Stomach (tissue), 9 donors: ENCODE results near the gene PHOX2A. TPM values are rescaled to one million over a fixed set of nuclear protein-coding genes. Genes with fewer than 3 reads are reported as not detected.

Source experiments
- DNase-seq, 2 donors: peaks; one replicate each; pipeline versions ENCODE4 v3.0.0 to v3.0.0-alpha.2; 2013 to 2019
- H3K27ac ChIP-seq, 5 donors: fragments of 200-600 bp in 4 of 5; sonication (generic) in 4 of 5; one replicate each; pipeline ENCODE4 v1.5.1; 2013 to 2019; ENCODE audit warnings: mild to moderate bottlenecking in 1 of 5, moderate library complexity in 1 of 5
- H3K27me3 ChIP-seq, 3 donors: fragments of 200-600 bp; sonication (generic); one replicate each; pipeline ENCODE4 v1.5.1; 2017 to 2019; ENCODE audit warnings: mixed run types in 1 of 3
- H3K36me3 ChIP-seq, 4 donors: fragments of 200-600 bp; sonication (generic); 1 replicate in 3 of 4; 2 replicates in 1 of 4; pipeline ENCODE4 v1.5.1; 2016 to 2019
- H3K4me1 ChIP-seq, 4 donors: fragments of 200-600 bp; sonication (generic); one replicate each; pipeline ENCODE4 v1.5.1; 2016 to 2019
- H3K4me3 ChIP-seq, 4 donors: fragments of 200-600 bp; sonication (generic) in 3 of 4; one replicate each; pipeline ENCODE4 v1.5.1; 2016 to 2019; ENCODE audit warnings: mild to moderate bottlenecking in 1 of 4
- H3K9me3 ChIP-seq, 4 donors: fragments of 200-600 bp; sonication (generic); one replicate each; pipeline ENCODE4 v1.5.1; 2016 to 2019
- CTCF ChIP-seq, 7 experiments: fragments of 450-650 bp in 4 of 7; fragments of 200-600 bp in 3 of 7; sonication (generic) in 3 of 7; IDR thresholded peaks; one replicate each; pipeline ENCODE4 v1.5.1; 2016 to 2019; ENCODE audit warnings: antibody characterized with exemption in 7 of 7, control low read depth in 2 of 7, mild to moderate bottlenecking in 1 of 7
- EP300 ChIP-seq: sonication (generic); formaldehyde crosslinking; IDR thresholded peaks from one replicate; pipeline ENCODE4 v1.6.1; 2017; ENCODE audit warnings: antibody characterized with exemption
- POLR2A ChIP-seq, 4 donors: fragments of 450-650 bp; IDR thresholded peaks; one replicate each; pipeline ENCODE4 v1.6.1; 2016; ENCODE audit warnings: antibody characterized with exemption in 4 of 4, control low read depth in 2 of 4, mild to moderate bottlenecking in 1 of 4, moderate library complexity in 1 of 4
- POLR2AphosphoS5 ChIP-seq, 3 donors: sonication (generic); formaldehyde crosslinking; IDR thresholded peaks; one replicate each; pipeline ENCODE4 v1.6.1; 2016; ENCODE audit warnings: antibody characterized with exemption in 3 of 3
- WGBS, 5 donors: extraction: QIAGEN DNeasy Blood & Tissue Kit in 3 of 5; methylation state at CpG; one replicate each; pipeline versions ENCODE4 v1.1.5 to v1.1.7; 2013 to 2018; 5-methylcytosine and 5-hydroxymethylcytosine counted together
- intact Hi-C: fragments of 100-400 bp; cut with DNase I; formaldehyde crosslinking; loops from one replicate; pipeline ENCODE4 v1.15.1; 2023; ENCODE audit warnings: low total_unique reads
- polyA plus RNA-seq, 3 donors: library from polyadenylated mRNA; stranded (reverse); fragments of 200-250 nt; gene quantifications; one replicate each; pipeline ENCODE4 v1.2.3, GENCODE V29; 2013
- total RNA-seq, 5 donors: library from RNA; depleted of rRNA; stranded (reverse); fragments of >200 nt; gene quantifications; one replicate each; pipeline versions ENCODE4 v1.1.0 to v1.2.3, GENCODE V29; 2014 to 2016
- donor health status: healthy with polysubstance abuse.
- donor health status: Bipolar disorder and iron deficiency.
- donor health status: healthy.

PHOX2A gene
- total and polyA plus RNA-seq, 8 donors, result 0.53 TPM; not detected in 7

GRCh38 chr11:72287293-72287692 is 43.3 kb upstream of the PHOX2A start:
- peaks cover 0 to 14% (median 3%) of the 10 kb centered on the region in 3 donors for H3K27me3 ChIP-seq
- H3K4me1 ChIP-seq, result no peaks in the 10 kb centered on the region
- WGBS, 5 donors, result 89 to 100% (median 97%) methylated on average over 2 of the region's 2 CpGs
- no peaks in the 10 kb centered on the region for H3K9me3 ChIP-seq
- intact Hi-C loops, result no loop called here
- no peak for DNase-seq
- no peak overlapping the region for H3K4me3 ChIP-seq
- H3K27ac ChIP-seq, result no peak overlapping the region
- no peak for TF ChIP-seq CTCF (IDR thresholded peaks at IDR 0.05)
- no peak for TF ChIP-seq POLR2AphosphoS5 (IDR thresholded peaks at IDR 0.05)
- no peak for TF ChIP-seq EP300
- no peak for TF ChIP-seq POLR2A (IDR thresholded peaks at IDR 0.05)
- H3K36me3 ChIP-seq, result peaks cover 0 to 4% (median 2%) of the 10 kb centered on the region in 4 donors

- no peaks in the 10 kb centered on the region for H3K9me3 ChIP-seq
- H3K4me3 ChIP-seq, result no peak overlapping the region
- peaks cover 0 to 22% (median 3%) of the 10 kb centered on the region in 3 donors for H3K27me3 ChIP-seq
- TF ChIP-seq EP300 (no peak), POLR2A (IDR thresholded peaks at IDR 0.05) (no peak), CTCF (IDR thresholded peaks at IDR 0.05) (no peak), POLR2AphosphoS5 (IDR thresholded peaks at IDR 0.05) (no peak)
- H3K27ac ChIP-seq, result no peak overlapping the region
- DNase-seq, result no peak
- WGBS, 5 donors, result 66 to 76% (median 66%) methylated on average over 2 of the region's 2 CpGs
- H3K36me3 ChIP-seq, result no peaks in the 10 kb centered on the region
- no peaks in the 10 kb centered on the region for H3K4me1 ChIP-seq
- intact Hi-C loops, result no loop called here
Measured at GRCh38 chr11:72283947-72284346, 40.0 kb upstream of the PHOX2A start.

- intact Hi-C loops, result no loop called here
- H3K9me3 ChIP-seq, result no peaks in the 10 kb centered on the region
- no peak overlapping the region for H3K27ac ChIP-seq
- H3K27me3 ChIP-seq, result peaks cover 0 to 22% (median 3%) of the 10 kb centered on the region in 3 donors
- H3K36me3 ChIP-seq, result no peaks in the 10 kb centered on the region
- no peaks in the 10 kb centered on the region for H3K4me1 ChIP-seq
- TF ChIP-seq EP300, result no peak
- TF ChIP-seq POLR2AphosphoS5 (IDR thresholded peaks at IDR 0.05), result no peak
- TF ChIP-seq CTCF (IDR thresholded peaks at IDR 0.05), result no peak
- no peak for TF ChIP-seq POLR2A (IDR thresholded peaks at IDR 0.05)
- no peak for DNase-seq
- WGBS, 5 donors, result 92 to 97% (median 95%) methylated on average over 24 of the region's 24 CpGs
- H3K4me3 ChIP-seq, result no peak overlapping the region
Measured at GRCh38 chr11:72280726-72281315, 36.8 kb upstream of the PHOX2A start.

GRCh38 chr11:72280037-72280436 is 36.1 kb upstream of the PHOX2A start:
- Histone ChIP-seq H3K4me1 (no peaks in the 10 kb centered on the region), H3K4me3 (no peak overlapping the region), H3K27ac (no peak overlapping the region), H3K36me3 (no peaks in the 10 kb centered on the region), H3K27me3 (peaks cover 0 to 22% (median 3%) of the 10 kb centered on the region in 3 donors), H3K9me3 (no peaks in the 10 kb centered on the region)
- intact Hi-C loops, result no loop called here
- DNase-seq, result no peak
- WGBS, 5 donors, result 89 to 96% (median 91%) methylated on average over 12 of the region's 12 CpGs
- TF ChIP-seq POLR2A (IDR thresholded peaks at IDR 0.05) (no peak), EP300 (no peak), CTCF (IDR thresholded peaks at IDR 0.05) (no peak), POLR2AphosphoS5 (IDR thresholded peaks at IDR 0.05) (no peak)
